Measurements from ENCODE around the gene TRERF1. TPM values are rescaled to one million over a fixed set of nuclear protein-coding genes. Genes with fewer than 3 reads are reported as not detected.
A peak's percentile ranks its signal among the peaks of the same experiment; 100 is the strongest.

TRERF1 gene
- polyA plus RNA-seq, 3 donors: 0.58 to 10.0 (median 2.0) TPM

GRCh38 chr6:42225029-42225339, 226.7 kb downstream of the TRERF1 start:
- no peak overlapping the region for H3K4me3 Mint-ChIP-seq
- H2AFZ ChIP-seq (ENCODE audit: insufficient read depth, low read depth, low read length, poor library complexity, severe bottlenecking): no peak overlapping the region
- intact Hi-C loops (cut with micrococcal nuclease): loop anchor here in 1 of 2 donors (10.0 kb wide), 1 partner anchor 320 kb away; no protein-coding TSS in a partner anchor

GRCh38 chr6:42224222-42225028, 227.3 kb downstream of the TRERF1 start:
- no peak overlapping the region for H3K4me2 ChIP-seq (replicated peaks; ENCODE audit: extremely low read depth, low read length, poor library complexity, severe bottlenecking)
- peaks cover 31 to 37% of the 10 kb centered on the region in 2 donors for H3K36me3 Mint-ChIP-seq
- H4K20me1 ChIP-seq (ENCODE audit: insufficient read depth, low read length): no peaks in the 10 kb centered on the region
- no peaks in the 10 kb centered on the region for H3K27me3 ChIP-seq (ENCODE audit: control insufficient read depth in 2 of 2, insufficient read depth in 2 of 2, low read length in 2 of 2)
- no peak overlapping the region for H3K4me3 ChIP-seq (replicated peaks in 1 of 3; ENCODE audit: low read depth in 2 of 3, low read length in 3 of 3)
- H3K4me1 Mint-ChIP-seq: no peaks in the 10 kb centered on the region
- H3K9me3 ChIP-seq (replicated peaks in 1 of 2; ENCODE audit: control insufficient read depth in 1 of 2, insufficient read depth in 1 of 2, low read length in 2 of 2): no peaks in the 10 kb centered on the region
- H3K9me3 Mint-ChIP-seq: peaks cover 0 to 3% (median 0%) of the 10 kb centered on the region in 7 donors
- peak overlapping the region in 1 of 7 donors; percentile 52 for H3K27ac Mint-ChIP-seq
- intact Hi-C loops (cut with micrococcal nuclease): loop anchor here in 1 of 2 donors (10.0 kb wide), 1 partner anchor 320 kb away; no protein-coding TSS in a partner anchor
- H3K4me3 Mint-ChIP-seq: no peak overlapping the region
- no peak for TF ChIP-seq CTCF (IDR thresholded peaks at IDR 0.05)
- DNase-seq: peak; percentile 10 to 74 (median 39)
- H3K27ac ChIP-seq (ENCODE audit: low read depth in 1 of 2, low read length in 2 of 2): no peak overlapping the region
- H3K9ac ChIP-seq (ENCODE audit: insufficient read depth, low read length, poor library complexity, severe bottlenecking): no peak overlapping the region
- no peaks in the 10 kb centered on the region for H3K27me3 Mint-ChIP-seq (ENCODE audit: low read depth in 3 of 3)
- peaks cover 28 to 35% of the 10 kb centered on the region in 2 donors for H3K36me3 ChIP-seq (replicated peaks in 1 of 2; ENCODE audit: control insufficient read depth in 1 of 2, insufficient read depth in 2 of 2, low read length in 2 of 2)
- no peak overlapping the region for H2AFZ ChIP-seq (ENCODE audit: insufficient read depth, low read depth, low read length, poor library complexity, severe bottlenecking)
- 89% methylated on average over 5 of the region's 12 CpGs for WGBS (ENCODE audit: insufficient coverage)
- H3K4me1 ChIP-seq (ENCODE audit: control insufficient read depth in 1 of 2, insufficient read depth in 2 of 2, low read length in 2 of 2): no peaks in the 10 kb centered on the region
- H3K79me2 ChIP-seq (ENCODE audit: insufficient read depth, low read length): no peaks in the 10 kb centered on the region

More at GRCh38 chr6:42225029-42225339, 226.7 kb downstream of the TRERF1 start:
- no peaks in the 10 kb centered on the region for H3K4me1 Mint-ChIP-seq
- peaks cover 36 to 43% of the 10 kb centered on the region in 2 donors for H3K36me3 Mint-ChIP-seq
- Histone ChIP-seq H3K27ac (ENCODE audit: low read depth in 1 of 2, low read length in 2 of 2) (no peak overlapping the region), H3K79me2 (ENCODE audit: insufficient read depth, low read length) (no peaks in the 10 kb centered on the region), H3K9ac (ENCODE audit: insufficient read depth, low read length, poor library complexity, severe bottlenecking) (no peak overlapping the region), H3K36me3 (replicated peaks in 1 of 2; ENCODE audit: control insufficient read depth in 1 of 2, insufficient read depth in 2 of 2, low read length in 2 of 2) (peaks cover 32 to 40% of the 10 kb centered on the region in 2 donors), H3K9me3 (replicated peaks in 1 of 2; ENCODE audit: control insufficient read depth in 1 of 2, insufficient read depth in 1 of 2, low read length in 2 of 2) (no peaks in the 10 kb centered on the region), H3K4me3 (replicated peaks in 1 of 3; ENCODE audit: low read depth in 2 of 3, low read length in 3 of 3) (no peak overlapping the region), H3K27me3 (ENCODE audit: control insufficient read depth in 2 of 2, insufficient read depth in 2 of 2, low read length in 2 of 2) (no peaks in the 10 kb centered on the region), H3K4me2 (replicated peaks; ENCODE audit: extremely low read depth, low read length, poor library complexity, severe bottlenecking) (no peak overlapping the region), H4K20me1 (ENCODE audit: insufficient read depth, low read length) (no peaks in the 10 kb centered on the region), H3K4me1 (ENCODE audit: control insufficient read depth in 1 of 2, insufficient read depth in 2 of 2, low read length in 2 of 2) (no peaks in the 10 kb centered on the region)
- H3K27ac Mint-ChIP-seq: no peak overlapping the region
- no peak for TF ChIP-seq CTCF (IDR thresholded peaks at IDR 0.05)
- DNase-seq: no peak
- peaks cover 0 to 3% (median 0%) of the 10 kb centered on the region in 7 donors for H3K9me3 Mint-ChIP-seq
- H3K27me3 Mint-ChIP-seq (ENCODE audit: low read depth in 3 of 3): no peaks in the 10 kb centered on the region
